Stimulated activated CD8-positive, alpha-beta memory T cell treated with anti-CD3 and anti-CD28 coated beads, Interleukin-4, amount 100 ng/mL, for 1 hour (primary cell): ENCODE results near the gene SHD.
A peak's percentile ranks its signal among the peaks of the same experiment; 100 is the strongest.
"Not testable (repeated sequence)": the region's sequence is repeated elsewhere in the genome, so short reads cannot be mapped to it uniquely, and the experiment has no call there.

Source experiments
- DNase-seq, 2 donors: peaks; one replicate each; pipeline ENCODE4 v3.0.0-alpha.2; 2020; ENCODE audit warnings: low read depth in 2 of 2, low spot score in 1 of 2

The SHD gene

GRCh38 chr19:4267101-4267900 lies 11.8 kb upstream of the SHD start:
- peak; percentile 22 to 38 for DNase-seq

GRCh38 chr19:4267901-4268815 lies 10.9 kb upstream of the SHD start:
- DNase-seq = no peak

- DNase-seq = no peak
Observed at GRCh38 chr19:4268816-4269430, 10.1 kb upstream of the SHD start.

GRCh38 chr19:4272894-4273293 lies 6.2 kb upstream of the SHD start:
- no peak for DNase-seq

GRCh38 chr19:4274321-4274686 lies 4.8 kb upstream of the SHD start:
- DNase-seq = not testable (repeated sequence)

GRCh38 chr19:4277191-4277696 lies 1.8 kb upstream of the SHD start:
- no peak for DNase-seq

GRCh38 chr19:4278010-4278409 lies 1.1 kb upstream of the SHD start:
- DNase-seq = no peak

GRCh38 chr19:4279267-4279529 lies 132 bp downstream of the SHD start:
- no peak for DNase-seq

- no peak for DNase-seq
Observed at GRCh38 chr19:4279530-4280422, 710 bp downstream of the SHD start.

- no peak for DNase-seq
Observed at GRCh38 chr19:4284176-4284958, 5.3 kb downstream of the SHD start.

- DNase-seq = no peak
Observed at GRCh38 chr19:4284974-4285373, 5.9 kb downstream of the SHD start.

GRCh38 chr19:4286141-4286540 lies 7.1 kb downstream of the SHD start:
- not testable (repeated sequence) for DNase-seq

GRCh38 chr19:4288091-4288777 lies 9.2 kb downstream of the SHD start:
- no peak for DNase-seq

- DNase-seq = no peak
Observed at GRCh38 chr19:4291184-4291732, 12.2 kb downstream of the SHD start.

- DNase-seq = no peak
Observed at GRCh38 chr19:4292515-4292914, 13.4 kb downstream of the SHD start.

- no peak for DNase-seq
Observed at GRCh38 chr19:4294389-4294788, 15.3 kb downstream of the SHD start.

GRCh38 chr19:4295972-4296771 lies 17.1 kb downstream of the SHD start:
- DNase-seq = no peak
